WERI-Rb-1 (cell line): Measurements from ENCODE around the gene OR4E1.

Source experiments
- DNase-seq: peaks from one replicate; pipeline ENCODE4 v3.0.0-alpha.2; 2020
- H3K27ac ChIP-seq: fragments of 250-450 bp; sonication (Bioruptor Pico); 2 replicates; pipeline ENCODE4 v1.5.1; 2020; ENCODE audit warnings: mild to moderate bottlenecking, moderate library complexity
- H3K27me3 ChIP-seq: fragments of 250-450 bp; sonication (Bioruptor Pico); 2 replicates; pipeline ENCODE4 v1.5.1; 2021; ENCODE audit warnings: mild to moderate bottlenecking, low read depth, moderate library complexity; ENCODE audit not compliant: insufficient read depth, severe bottlenecking
- H3K36me3 ChIP-seq: fragments of 250-450 bp; sonication (Bioruptor Pico); 2 replicates; pipeline ENCODE4 v1.5.1; 2020; ENCODE audit warnings: mild to moderate bottlenecking, moderate library complexity
- H3K4me3 ChIP-seq: 2 replicates; pipeline ENCODE4 v1.5.1; 2011; ENCODE audit warnings: low read depth, mild to moderate bottlenecking, control low read depth, low read length
- H3K9me3 ChIP-seq: fragments of 250-450 bp; sonication (Bioruptor Pico); 2 replicates; pipeline ENCODE4 v1.5.1; 2021; ENCODE audit warnings: mild to moderate bottlenecking, moderate library complexity; ENCODE audit not compliant: severe bottlenecking
- TF ChIP-seq, protein P1 (sequence below): IDR thresholded peaks from 2 replicates; pipeline ENCODE4 v1.5.1; 2011; ENCODE audit warnings: low read depth, mild to moderate bottlenecking, control low read depth, inconsistent platforms, low read length

OR4E1 gene

DNA sequence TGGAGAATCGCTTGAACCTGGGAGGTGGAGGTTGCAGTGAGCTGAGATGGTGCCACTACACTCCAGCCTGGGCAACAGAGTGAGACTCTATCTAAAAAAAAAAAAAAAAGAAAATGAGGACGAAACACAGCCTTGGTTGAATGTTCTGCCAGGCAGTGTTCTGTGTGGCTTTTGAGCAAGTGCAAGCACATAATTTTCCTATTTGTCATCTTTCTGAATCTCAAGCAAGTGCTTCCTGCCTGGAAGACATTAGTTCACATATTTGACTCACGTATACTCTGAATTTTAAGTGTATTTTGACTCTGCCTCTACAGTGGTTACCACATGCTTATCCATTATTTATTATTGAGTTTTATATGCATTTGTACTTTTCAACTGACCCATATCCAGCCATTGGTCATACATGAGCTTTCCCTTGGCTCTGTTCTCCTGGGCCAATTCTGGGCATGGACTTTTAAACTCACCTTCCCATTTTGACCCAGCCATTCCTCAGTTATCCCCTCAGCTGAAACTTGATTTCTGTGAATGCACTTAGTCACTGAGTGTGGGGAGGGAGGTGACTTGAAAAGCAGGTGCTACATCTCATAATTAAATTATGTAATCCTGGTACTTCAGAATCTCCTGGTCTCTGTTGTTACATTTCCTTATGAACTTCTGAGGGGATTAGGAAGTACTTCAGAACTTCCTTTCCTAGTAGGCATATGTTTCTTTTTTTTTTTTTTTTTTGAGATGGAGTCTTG, 47.0 kb downstream of the OR4E1 start:
- peaks cover 73% of the 10 kb centered on the region for H3K27me3 ChIP-seq
- DNase-seq: no peak
- H3K9me3 ChIP-seq: peaks cover 4% of the 10 kb centered on the region
- H3K27ac ChIP-seq: no peak overlapping the region
- H3K4me3 ChIP-seq: no peak overlapping the region
- no peaks in the 10 kb centered on the region for H3K36me3 ChIP-seq
- TF ChIP-seq, protein P1, sequence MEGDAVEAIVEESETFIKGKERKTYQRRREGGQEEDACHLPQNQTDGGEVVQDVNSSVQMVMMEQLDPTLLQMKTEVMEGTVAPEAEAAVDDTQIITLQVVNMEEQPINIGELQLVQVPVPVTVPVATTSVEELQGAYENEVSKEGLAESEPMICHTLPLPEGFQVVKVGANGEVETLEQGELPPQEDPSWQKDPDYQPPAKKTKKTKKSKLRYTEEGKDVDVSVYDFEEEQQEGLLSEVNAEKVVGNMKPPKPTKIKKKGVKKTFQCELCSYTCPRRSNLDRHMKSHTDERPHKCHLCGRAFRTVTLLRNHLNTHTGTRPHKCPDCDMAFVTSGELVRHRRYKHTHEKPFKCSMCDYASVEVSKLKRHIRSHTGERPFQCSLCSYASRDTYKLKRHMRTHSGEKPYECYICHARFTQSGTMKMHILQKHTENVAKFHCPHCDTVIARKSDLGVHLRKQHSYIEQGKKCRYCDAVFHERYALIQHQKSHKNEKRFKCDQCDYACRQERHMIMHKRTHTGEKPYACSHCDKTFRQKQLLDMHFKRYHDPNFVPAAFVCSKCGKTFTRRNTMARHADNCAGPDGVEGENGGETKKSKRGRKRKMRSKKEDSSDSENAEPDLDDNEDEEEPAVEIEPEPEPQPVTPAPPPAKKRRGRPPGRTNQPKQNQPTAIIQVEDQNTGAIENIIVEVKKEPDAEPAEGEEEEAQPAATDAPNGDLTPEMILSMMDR: no peak
